GM12878 (cell line): Measurements from ENCODE around the gene TCEA2. TPM values are rescaled to one million over a fixed set of nuclear protein-coding genes. Genes with fewer than 3 reads are reported as not detected.

Experiments
- BACH1 ChIP-seq: fragments of 450-650 bp; IDR thresholded peaks from 2 replicates; pipeline ENCODE4 v1.6.1; 2017; ENCODE audit warnings: mild to moderate bottlenecking, borderline replicate concordance
- CBFB ChIP-seq: IDR thresholded peaks from 2 replicates; pipeline ENCODE4 v1.6.1; 2016; ENCODE audit warnings: antibody characterized with exemption, low read depth
- CHD2 ChIP-seq: IDR thresholded peaks from 2 replicates; pipeline ENCODE4 v1.6.1; 2011; ENCODE audit warnings: low read depth, low read length, improper control_type of control experiment, borderline replicate concordance
- IKZF2 ChIP-seq, 2 experiments: fragments of 450-650 bp; IDR thresholded peaks; 2 replicates each; pipeline ENCODE4 v1.6.1; 2017; ENCODE audit warnings: mild to moderate bottlenecking in 2 of 2, moderate library complexity in 2 of 2
- NFYB ChIP-seq: IDR thresholded peaks from 2 replicates; pipeline ENCODE4 v1.6.1; 2011; ENCODE audit warnings: low read depth, mild to moderate bottlenecking, low read length, improper control_type of control experiment, moderate library complexity; ENCODE audit not compliant: insufficient read depth
- POLR2A ChIP-seq: IDR thresholded peaks from 2 replicates; pipeline ENCODE4 v1.6.1; 2011; ENCODE audit warnings: low read depth, mild to moderate bottlenecking, low read length
- POLR2AphosphoS2 ChIP-seq: IDR thresholded peaks from 2 replicates; pipeline ENCODE4 v1.6.1; 2011; ENCODE audit warnings: low read depth, mild to moderate bottlenecking, low read length, improper control_type of control experiment, moderate library complexity
- POU2F2 ChIP-seq: IDR thresholded peaks from 3 replicates; pipeline ENCODE4 v1.6.1; 2011; ENCODE audit warnings: low read depth, mild to moderate bottlenecking, low read length, borderline replicate concordance
- SMAD1 ChIP-seq: fragments of 450-650 bp; IDR thresholded peaks from 2 replicates; pipeline ENCODE4 v1.6.1; 2018; ENCODE audit warnings: mild to moderate bottlenecking, low read depth; ENCODE audit not compliant: partially characterized antibody
- polyA plus RNA-seq, 11 experiments: library from polyadenylated mRNA; depleted of rRNA in 4 of 11; unstranded in 6 of 11; stranded (reverse) in 5 of 11; fragments of >200 nt; fragmentation: Nextera tagmentation in 4 of 11; fragmentation: Illumina TruSeq in 1 of 11; extraction: Ambion mirVana in 4 of 11; extraction: Trizol in 1 of 11; gene quantifications; 1 replicate in 1 of 11; 2 replicates in 10 of 11; pipeline versions ENCODE4 v1.2.1 to v1.2.3, GENCODE V29; 2011 to 2016; ENCODE audit warnings: inconsistent platforms in 2 of 11, missing spikeins in 2 of 11, low read depth in 1 of 11
- total RNA-seq, 4 experiments: library from RNA; depleted of rRNA in 3 of 4; stranded (reverse); fragments of >200 nt in 3 of 4; fragmentation: Illumina TruSeq in 1 of 4; extraction: Trizol in 1 of 4; gene quantifications; 2 replicates each; pipeline versions ENCODE4 v1.2.1 to v1.2.3, GENCODE V29; 2013 to 2021
- TF ChIP-seq, protein P1 (sequence below): fragments of 450-650 bp; IDR thresholded peaks from 2 replicates; pipeline ENCODE4 v1.6.1; 2016; ENCODE audit warnings: mild to moderate bottlenecking
- TF ChIP-seq, protein P2 (sequence below): IDR thresholded peaks from 2 replicates; pipeline ENCODE4 v1.6.1; 2011; ENCODE audit warnings: borderline replicate concordance, low read depth, mild to moderate bottlenecking, moderate library complexity, low read length; ENCODE audit not compliant: insufficient read depth, poor library complexity, severe bottlenecking
- TF ChIP-seq, protein P3 (sequence below): fragments of 450-650 bp; IDR thresholded peaks from 2 replicates; pipeline ENCODE4 v1.6.1; 2017; ENCODE audit warnings: mild to moderate bottlenecking, moderate library complexity
- TF ChIP-seq, protein P4 (sequence below): IDR thresholded peaks from 2 replicates; pipeline ENCODE4 v1.6.1; 2012; ENCODE audit warnings: low read depth, low read length, improper control_type of control experiment

Gene TCEA2
- total and polyA plus RNA-seq, 10 of the 15 experiments (the other 5 are each of a cell fraction or from before 2014, with no cell fraction given): 3.4 to 42.5 (median 13.3) TPM

GRCh38 chr20:64037498-64038213, 25.3 kb upstream of the TCEA2 start (continued):
- TF ChIP-seq BACH1 (peak; percentile 40; the same call in 1 of the 2 replicates), POLR2A (peak; percentile 59), POU2F2 (no peak), POLR2AphosphoS2 (peak; percentile 95; the same call in 1 of the 2 replicates), IKZF2 (IDR thresholded peaks at IDR 0.05) (0 out of 4 replicates have a peak, but pooled peaks of 1 of the 2 experiments have one; percentile 4), NFYB (peak; percentile 56; the same call in 1 of the 2 replicates), CBFB (0 out of 2 replicates have a peak, but pooled peaks have one; percentile 48), SMAD1 (peak; percentile 63), CHD2 (0 out of 2 replicates have a peak, but pooled peaks have one; percentile 15)
- TF ChIP-seq, protein P1, sequence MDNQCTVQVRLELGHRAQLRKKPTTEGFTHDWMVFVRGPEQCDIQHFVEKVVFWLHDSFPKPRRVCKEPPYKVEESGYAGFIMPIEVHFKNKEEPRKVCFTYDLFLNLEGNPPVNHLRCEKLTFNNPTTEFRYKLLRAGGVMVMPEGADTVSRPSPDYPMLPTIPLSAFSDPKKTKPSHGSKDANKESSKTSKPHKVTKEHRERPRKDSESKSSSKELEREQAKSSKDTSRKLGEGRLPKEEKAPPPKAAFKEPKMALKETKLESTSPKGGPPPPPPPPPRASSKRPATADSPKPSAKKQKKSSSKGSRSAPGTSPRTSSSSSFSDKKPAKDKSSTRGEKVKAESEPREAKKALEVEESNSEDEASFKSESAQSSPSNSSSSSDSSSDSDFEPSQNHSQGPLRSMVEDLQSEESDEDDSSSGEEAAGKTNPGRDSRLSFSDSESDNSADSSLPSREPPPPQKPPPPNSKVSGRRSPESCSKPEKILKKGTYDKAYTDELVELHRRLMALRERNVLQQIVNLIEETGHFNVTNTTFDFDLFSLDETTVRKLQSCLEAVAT: peak; percentile 11; the same call in 1 of the 2 replicates
- TF ChIP-seq, protein P2, sequence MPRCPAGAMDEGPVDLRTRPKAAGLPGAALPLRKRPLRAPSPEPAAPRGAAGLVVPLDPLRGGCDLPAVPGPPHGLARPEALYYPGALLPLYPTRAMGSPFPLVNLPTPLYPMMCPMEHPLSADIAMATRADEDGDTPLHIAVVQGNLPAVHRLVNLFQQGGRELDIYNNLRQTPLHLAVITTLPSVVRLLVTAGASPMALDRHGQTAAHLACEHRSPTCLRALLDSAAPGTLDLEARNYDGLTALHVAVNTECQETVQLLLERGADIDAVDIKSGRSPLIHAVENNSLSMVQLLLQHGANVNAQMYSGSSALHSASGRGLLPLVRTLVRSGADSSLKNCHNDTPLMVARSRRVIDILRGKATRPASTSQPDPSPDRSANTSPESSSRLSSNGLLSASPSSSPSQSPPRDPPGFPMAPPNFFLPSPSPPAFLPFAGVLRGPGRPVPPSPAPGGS: peak; percentile 51
- TF ChIP-seq, protein P3, sequence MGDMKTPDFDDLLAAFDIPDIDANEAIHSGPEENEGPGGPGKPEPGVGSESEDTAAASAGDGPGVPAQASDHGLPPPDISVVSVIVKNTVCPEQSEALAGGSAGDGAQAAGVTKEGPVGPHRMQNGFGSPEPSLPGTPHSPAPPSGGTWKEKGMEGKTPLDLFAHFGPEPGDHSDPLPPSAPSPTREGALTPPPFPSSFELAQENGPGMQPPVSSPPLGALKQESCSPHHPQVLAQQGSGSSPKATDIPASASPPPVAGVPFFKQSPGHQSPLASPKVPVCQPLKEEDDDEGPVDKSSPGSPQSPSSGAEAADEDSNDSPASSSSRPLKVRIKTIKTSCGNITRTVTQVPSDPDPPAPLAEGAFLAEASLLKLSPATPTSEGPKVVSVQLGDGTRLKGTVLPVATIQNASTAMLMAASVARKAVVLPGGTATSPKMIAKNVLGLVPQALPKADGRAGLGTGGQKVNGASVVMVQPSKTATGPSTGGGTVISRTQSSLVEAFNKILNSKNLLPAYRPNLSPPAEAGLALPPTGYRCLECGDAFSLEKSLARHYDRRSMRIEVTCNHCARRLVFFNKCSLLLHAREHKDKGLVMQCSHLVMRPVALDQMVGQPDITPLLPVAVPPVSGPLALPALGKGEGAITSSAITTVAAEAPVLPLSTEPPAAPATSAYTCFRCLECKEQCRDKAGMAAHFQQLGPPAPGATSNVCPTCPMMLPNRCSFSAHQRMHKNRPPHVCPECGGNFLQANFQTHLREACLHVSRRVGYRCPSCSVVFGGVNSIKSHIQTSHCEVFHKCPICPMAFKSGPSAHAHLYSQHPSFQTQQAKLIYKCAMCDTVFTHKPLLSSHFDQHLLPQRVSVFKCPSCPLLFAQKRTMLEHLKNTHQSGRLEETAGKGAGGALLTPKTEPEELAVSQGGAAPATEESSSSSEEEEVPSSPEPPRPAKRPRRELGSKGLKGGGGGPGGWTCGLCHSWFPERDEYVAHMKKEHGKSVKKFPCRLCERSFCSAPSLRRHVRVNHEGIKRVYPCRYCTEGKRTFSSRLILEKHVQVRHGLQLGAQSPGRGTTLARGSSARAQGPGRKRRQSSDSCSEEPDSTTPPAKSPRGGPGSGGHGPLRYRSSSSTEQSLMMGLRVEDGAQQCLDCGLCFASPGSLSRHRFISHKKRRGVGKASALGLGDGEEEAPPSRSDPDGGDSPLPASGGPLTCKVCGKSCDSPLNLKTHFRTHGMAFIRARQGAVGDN: peak; percentile 48; the same call in 1 of the 2 replicates
- TF ChIP-seq, protein P4, sequence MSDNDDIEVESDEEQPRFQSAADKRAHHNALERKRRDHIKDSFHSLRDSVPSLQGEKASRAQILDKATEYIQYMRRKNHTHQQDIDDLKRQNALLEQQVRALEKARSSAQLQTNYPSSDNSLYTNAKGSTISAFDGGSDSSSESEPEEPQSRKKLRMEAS: peak; percentile 44; the same call in 1 of the 2 replicates
- TF ChIP-seq, all 136 proteins: peak for 21
